ENCODE results near the gene TMEM92.
A peak's percentile ranks its signal among the peaks of the same experiment; 100 is the strongest.

TMEM92 gene

GRCh38 chr17:50239937-50240336 lies 34.3 kb upstream of the TMEM92 start:
- POLR2A ChIA-PET: no interaction called here
- CTCF ChIA-PET: interaction anchor here (0.6 to 1.1 kb wide), 3 partner anchors 27 to 32 kb away, joined by 3 to 5 read pairs (median 3); no protein-coding TSS in a partner anchor
- TF ChIP-seq FOXM1 (IDR thresholded peaks at IDR 0.05; ENCODE audit: borderline replicate concordance): no peak
- TF ChIP-seq HDGF (IDR thresholded peaks at IDR 0.05; ENCODE audit: borderline replicate concordance): no peak
- TF ChIP-seq CTBP1 (IDR thresholded peaks at IDR 0.05; ENCODE audit: borderline replicate concordance): no peak
- no peak for TF ChIP-seq ARNT (IDR thresholded peaks at IDR 0.05)
- no peak for TF ChIP-seq BHLHE40 (IDR thresholded peaks at IDR 0.05; ENCODE audit: borderline replicate concordance)
- no peak for TF ChIP-seq FOXA1 (IDR thresholded peaks at IDR 0.05)
- no peak for TF ChIP-seq ELF4 (IDR thresholded peaks at IDR 0.05)
- TF ChIP-seq SP1 (IDR thresholded peaks at IDR 0.05): no peak
- TF ChIP-seq TARDBP (IDR thresholded peaks at IDR 0.05): no peak
- no peak for TF ChIP-seq L3MBTL2 (conservative IDR thresholded peaks at IDR 0.05)

GRCh38 chr17:50240851-50241250 lies 33.4 kb upstream of the TMEM92 start:
- CTCF ChIA-PET: interaction anchor here (0.7 kb wide), 1 partner anchor 31 kb away, joined by 5 read pairs; no protein-coding TSS in a partner anchor
- no peak for DNase-seq (ENCODE audit: extremely low spot score)
- TF ChIP-seq CTBP1 (IDR thresholded peaks at IDR 0.05; ENCODE audit: borderline replicate concordance) (no peak), FOXK2 (IDR thresholded peaks at IDR 0.05) (no peak), HDGF (IDR thresholded peaks at IDR 0.05; ENCODE audit: borderline replicate concordance) (no peak)
- POLR2A ChIA-PET: no interaction called here

More at GRCh38 chr17:50239937-50240336, 34.3 kb upstream of the TMEM92 start:
- no peak for DNase-seq (ENCODE audit: extremely low spot score)

GRCh38 chr17:50241431-50241830 lies 32.8 kb upstream of the TMEM92 start:
- DNase-seq (ENCODE audit: extremely low spot score): no peak
- ChIA-PET CTCF (no interaction called here), POLR2A (no interaction called here)
- no peak for TF ChIP-seq SUZ12 (IDR thresholded peaks at IDR 0.05)
- no peak for TF ChIP-seq CTBP1 (IDR thresholded peaks at IDR 0.05; ENCODE audit: borderline replicate concordance)
- TF ChIP-seq HDGF (IDR thresholded peaks at IDR 0.05; ENCODE audit: borderline replicate concordance): no peak
- peak; percentile 34; the same call in 1 of the 2 replicates for TF ChIP-seq L3MBTL2 (conservative IDR thresholded peaks at IDR 0.05)
- TF ChIP-seq FOXK2 (IDR thresholded peaks at IDR 0.05): no peak
- no peak for TF ChIP-seq SP1 (IDR thresholded peaks at IDR 0.05)
- no peak for TF ChIP-seq BHLHE40 (IDR thresholded peaks at IDR 0.05; ENCODE audit: borderline replicate concordance)
- no peak for TF ChIP-seq NFRKB (IDR thresholded peaks at IDR 0.05)
- TF ChIP-seq FOXA1 (IDR thresholded peaks at IDR 0.05): no peak

- TF ChIP-seq TARDBP (IDR thresholded peaks at IDR 0.05): no peak
- no peak for TF ChIP-seq SUZ12 (IDR thresholded peaks at IDR 0.05)
- TF ChIP-seq LEF1 (IDR thresholded peaks at IDR 0.05; ENCODE audit: borderline replicate concordance): no peak
- TF ChIP-seq CTBP1 (IDR thresholded peaks at IDR 0.05; ENCODE audit: borderline replicate concordance): no peak
- no peak for TF ChIP-seq FOXM1 (IDR thresholded peaks at IDR 0.05; ENCODE audit: borderline replicate concordance)
- TF ChIP-seq NFRKB (IDR thresholded peaks at IDR 0.05): no peak
- TF ChIP-seq HDGF (IDR thresholded peaks at IDR 0.05; ENCODE audit: borderline replicate concordance): no peak
- no peak for TF ChIP-seq ZNF384 (IDR thresholded peaks at IDR 0.05)
- no peak for TF ChIP-seq L3MBTL2 (conservative IDR thresholded peaks at IDR 0.05)
- TF ChIP-seq SP1 (IDR thresholded peaks at IDR 0.05): no peak
- TF ChIP-seq ELF4 (IDR thresholded peaks at IDR 0.05): no peak
- CTCF ChIA-PET: no interaction called here
- no peak for DNase-seq (ENCODE audit: extremely low spot score)
- POLR2A ChIA-PET: no interaction called here
Observed at GRCh38 chr17:50244771-50245170, 29.5 kb upstream of the TMEM92 start.

- ChIA-PET CTCF (no interaction called here), POLR2A (no interaction called here)
- no peak for DNase-seq (ENCODE audit: extremely low spot score)
- no peak for TF ChIP-seq ARNT (IDR thresholded peaks at IDR 0.05)
- no peak for TF ChIP-seq FOXM1 (IDR thresholded peaks at IDR 0.05; ENCODE audit: borderline replicate concordance)
- TF ChIP-seq SP1 (IDR thresholded peaks at IDR 0.05): no peak
- no peak for TF ChIP-seq L3MBTL2 (conservative IDR thresholded peaks at IDR 0.05)
- no peak for TF ChIP-seq ELF4 (IDR thresholded peaks at IDR 0.05)
Observed at GRCh38 chr17:50248255-50248654, 26.0 kb upstream of the TMEM92 start.

GRCh38 chr17:50252781-50253180 lies 21.5 kb upstream of the TMEM92 start:
- ChIA-PET CTCF (no interaction called here), POLR2A (no interaction called here)
- DNase-seq (ENCODE audit: extremely low spot score): no peak
- TF ChIP-seq FOXA1 (IDR thresholded peaks at IDR 0.05): no peak
- no peak for TF ChIP-seq TARDBP (IDR thresholded peaks at IDR 0.05)
- TF ChIP-seq SUZ12 (IDR thresholded peaks at IDR 0.05): no peak
- no peak for TF ChIP-seq FOXM1 (IDR thresholded peaks at IDR 0.05; ENCODE audit: borderline replicate concordance)

- ChIA-PET CTCF (no interaction called here), POLR2A (no interaction called here)
- DNase-seq (ENCODE audit: extremely low spot score): peak; percentile 4
- TF ChIP-seq SUZ12 (IDR thresholded peaks at IDR 0.05) (no peak), TARDBP (IDR thresholded peaks at IDR 0.05) (no peak), LEF1 (IDR thresholded peaks at IDR 0.05; ENCODE audit: borderline replicate concordance) (no peak), FOXA1 (IDR thresholded peaks at IDR 0.05) (no peak), L3MBTL2 (conservative IDR thresholded peaks at IDR 0.05) (no peak), ELF4 (IDR thresholded peaks at IDR 0.05) (no peak), ARNT (IDR thresholded peaks at IDR 0.05) (no peak), HDGF (IDR thresholded peaks at IDR 0.05; ENCODE audit: borderline replicate concordance) (no peak), SP1 (IDR thresholded peaks at IDR 0.05) (no peak), NFRKB (IDR thresholded peaks at IDR 0.05) (no peak)
Observed at GRCh38 chr17:50255766-50256635, 18.3 kb upstream of the TMEM92 start.

- TF ChIP-seq FOXK2 (IDR thresholded peaks at IDR 0.05) (no peak), BHLHE40 (IDR thresholded peaks at IDR 0.05; ENCODE audit: borderline replicate concordance) (no peak), SUZ12 (IDR thresholded peaks at IDR 0.05) (no peak), ZNF384 (IDR thresholded peaks at IDR 0.05) (no peak), ELF4 (IDR thresholded peaks at IDR 0.05) (no peak), SP1 (IDR thresholded peaks at IDR 0.05) (no peak), FOXA1 (IDR thresholded peaks at IDR 0.05) (no peak), ARNT (IDR thresholded peaks at IDR 0.05) (no peak), L3MBTL2 (conservative IDR thresholded peaks at IDR 0.05) (no peak), LEF1 (IDR thresholded peaks at IDR 0.05; ENCODE audit: borderline replicate concordance) (no peak), TARDBP (IDR thresholded peaks at IDR 0.05) (no peak), FOXM1 (IDR thresholded peaks at IDR 0.05; ENCODE audit: borderline replicate concordance) (no peak), HDGF (IDR thresholded peaks at IDR 0.05; ENCODE audit: borderline replicate concordance) (no peak), NFRKB (IDR thresholded peaks at IDR 0.05) (no peak), PKNOX1 (IDR thresholded peaks at IDR 0.05) (no peak), CTBP1 (IDR thresholded peaks at IDR 0.05; ENCODE audit: borderline replicate concordance) (no peak)
- POLR2A ChIA-PET: no interaction called here
- peak; percentile 5 for DNase-seq (ENCODE audit: extremely low spot score)
- CTCF ChIA-PET: interaction anchor here (1.0 kb wide), 1 partner anchor 15 kb away, joined by 3 read pairs; no protein-coding TSS in a partner anchor
Observed at GRCh38 chr17:50256826-50257618, 17.2 kb upstream of the TMEM92 start.

Measured in HEK293T (cell line).